CD8-positive, alpha-beta memory T cell (primary cell): Measurements from ENCODE around the gene PMP22. TPM values are rescaled to one million over a fixed set of nuclear protein-coding genes. Genes with fewer than 3 reads are reported as not detected.

Experiments used
- CTCF ChIA-PET: fragments of 350-600 bp; sonication (Branson Sonifier 250); formaldehyde crosslinking; loops from one replicate; lab custom pipeline; 2021; ENCODE audit warnings: antibody characterized with exemption; lab: Charles Lee
- POLR2A ChIA-PET: fragments of 350-600 bp; sonication (Branson Sonifier 250); formaldehyde crosslinking; loops from one replicate; lab custom pipeline; 2021; ENCODE audit warnings: antibody characterized with exemption; lab: Charles Lee
- DNase-seq, 5 donors: peaks; one replicate each; pipeline versions ENCODE4 v3.0.0 to v3.0.0-alpha.2; 2020 to 2022; ENCODE audit warnings: mixed read lengths in 1 of 5
- H3K27ac ChIP-seq: one replicate; pipeline ENCODE4 v1.7.0; 2013; ENCODE audit warnings: low read depth, mild to moderate bottlenecking, low read length, moderate library complexity
- H3K27me3 ChIP-seq: 2 replicates; pipeline ENCODE4 v1.7.0; 2013; ENCODE audit warnings: low read length, mild to moderate bottlenecking; ENCODE audit not compliant: insufficient read depth, poor library complexity, severe bottlenecking
- H3K36me3 ChIP-seq: 2 replicates; pipeline ENCODE4 v1.7.0; 2013; ENCODE audit warnings: mild to moderate bottlenecking, low read length, moderate library complexity; ENCODE audit not compliant: insufficient read depth
- H3K4me1 ChIP-seq: 2 replicates; pipeline ENCODE4 v1.7.0; 2013; ENCODE audit warnings: mild to moderate bottlenecking, low read length, moderate library complexity; ENCODE audit not compliant: insufficient read depth
- H3K4me3 ChIP-seq: 2 replicates; pipeline ENCODE4 v1.7.0; 2013; ENCODE audit warnings: mild to moderate bottlenecking, low read length
- H3K9me3 ChIP-seq: 2 replicates; pipeline ENCODE4 v1.7.0; 2013; ENCODE audit warnings: mild to moderate bottlenecking, low read length
- H3K27ac Mint-ChIP-seq, 8 donors: one replicate each; pipeline ENCODE4 v1.8.0; 2020 to 2021; ENCODE audit warnings: mixed read lengths in 8 of 8, mild to moderate bottlenecking in 6 of 8, inconsistent platforms in 3 of 8, moderate library complexity in 3 of 8
- H3K27me3 Mint-ChIP-seq, 2 donors: one replicate each; pipeline ENCODE4 v1.8.0; 2020 to 2021; ENCODE audit warnings: mixed read lengths in 2 of 2, mild to moderate bottlenecking in 1 of 2, moderate library complexity in 1 of 2
- H3K36me3 Mint-ChIP-seq, 3 donors: one replicate each; pipeline ENCODE4 v1.8.0; 2020 to 2021; ENCODE audit warnings: mixed read lengths in 3 of 3, inconsistent platforms in 1 of 3, mild to moderate bottlenecking in 1 of 3
- H3K4me1 Mint-ChIP-seq, 3 donors: one replicate each; pipeline ENCODE4 v1.8.0; 2020 to 2021; ENCODE audit warnings: mixed read lengths in 3 of 3, inconsistent platforms in 1 of 3, mild to moderate bottlenecking in 1 of 3
- H3K4me3 Mint-ChIP-seq, 7 donors: one replicate each; pipeline ENCODE4 v1.8.0; 2020 to 2021; ENCODE audit warnings: mixed read lengths in 7 of 7, mild to moderate bottlenecking in 6 of 7, moderate library complexity in 4 of 7, inconsistent platforms in 2 of 7
- H3K9me3 Mint-ChIP-seq, 5 donors: one replicate each; pipeline ENCODE4 v1.8.0; 2020 to 2022; ENCODE audit warnings: mixed read lengths in 5 of 5, mild to moderate bottlenecking in 3 of 5, moderate library complexity in 2 of 5, inconsistent platforms in 1 of 5
- polyA plus RNA-seq: library from polyadenylated mRNA; unstranded; fragments of 300-500 nt; fragmentation: Illumina TruSeq; gene quantifications from one replicate; pipeline ENCODE4 v1.2.3, GENCODE V29; 2021
- total RNA-seq, 2 experiments: library from RNA; stranded (reverse); gene quantifications; one replicate each; pipeline ENCODE4 v1.2.3, GENCODE V29; 2021

The PMP22 gene
- total RNA-seq (under 1 TPM; 0.60 to 0.98 TPM), polyA plus RNA-seq (not detected)

GRCh38 chr17:15265131-15265530, at the start of gene PMP22:
Gene PMP22, minus strand, starts transcription at chr17:15265326. Its CDS starts 4,599 bp downstream, at chr17:15260727.
- Histone ChIP-seq H3K27ac (no peak within 1 kb of the TSS), H3K4me3 (no peak within 1 kb of the TSS), H3K9me3 (no peaks in the 10 kb centered on the region), H3K36me3 (no peaks in the 10 kb centered on the region), H3K4me1 (peaks cover 7% of the 10 kb centered on the region), H3K27me3 (peaks cover 25% of the 10 kb centered on the region)
- ChIA-PET POLR2A (no interaction called here), CTCF (no interaction called here)
- DNase-seq: no peak
- Mint-ChIP-seq H3K4me1 (peaks cover 8 to 21% (median 10%) of the 10 kb centered on the region in 3 donors), H3K4me3 (no peak within 1 kb of the TSS), H3K27me3 (peaks cover 25 to 74% of the 10 kb centered on the region in 2 donors), H3K9me3 (no peaks in the 10 kb centered on the region), H3K36me3 (no peaks in the 10 kb centered on the region), H3K27ac (peak within 1 kb of the TSS in 1 of 8 donors; percentile 76)

GRCh38 chr17:15311996-15312395, 46.9 kb upstream of the PMP22 start:
- POLR2A ChIA-PET: no interaction called here
- Mint-ChIP-seq H3K27ac (no peak overlapping the region), H3K36me3 (no peaks in the 10 kb centered on the region), H3K9me3 (no peaks in the 10 kb centered on the region), H3K4me3 (no peak overlapping the region), H3K4me1 (no peaks in the 10 kb centered on the region), H3K27me3 (peaks cover 7 to 13% of the 10 kb centered on the region in 2 donors)
- Histone ChIP-seq H3K4me3 (no peak overlapping the region), H3K27me3 (no peaks in the 10 kb centered on the region), H3K36me3 (no peaks in the 10 kb centered on the region), H3K27ac (no peak overlapping the region), H3K4me1 (no peaks in the 10 kb centered on the region), H3K9me3 (no peaks in the 10 kb centered on the region)
- CTCF ChIA-PET: no interaction called here
- DNase-seq: no peak

GRCh38 chr17:15309793-15310192, 44.7 kb upstream of the PMP22 start:
- no peak overlapping the region for H3K4me3 ChIP-seq
- peaks cover 6 to 9% of the 10 kb centered on the region in 2 donors for H3K27me3 Mint-ChIP-seq
- no peak overlapping the region for H3K27ac ChIP-seq
- H3K9me3 Mint-ChIP-seq: no peaks in the 10 kb centered on the region
- H3K36me3 Mint-ChIP-seq: no peaks in the 10 kb centered on the region
- H3K9me3 ChIP-seq: no peaks in the 10 kb centered on the region
- H3K27ac Mint-ChIP-seq: no peak overlapping the region
- no peak for DNase-seq
- ChIA-PET POLR2A (no interaction called here), CTCF (no interaction called here)
- H3K4me3 Mint-ChIP-seq: no peak overlapping the region
- no peaks in the 10 kb centered on the region for H3K36me3 ChIP-seq
- no peaks in the 10 kb centered on the region for H3K4me1 ChIP-seq
- H3K4me1 Mint-ChIP-seq: no peaks in the 10 kb centered on the region
- no peaks in the 10 kb centered on the region for H3K27me3 ChIP-seq

GRCh38 chr17:15309236-15309635, 44.1 kb upstream of the PMP22 start:
- POLR2A ChIA-PET: no interaction called here
- no peak for DNase-seq
- no peaks in the 10 kb centered on the region for H3K36me3 Mint-ChIP-seq

GRCh38 chr17:15308758-15309157, 43.6 kb upstream of the PMP22 start:
- no peak overlapping the region for H3K27ac Mint-ChIP-seq
- no peak for DNase-seq
- H3K9me3 ChIP-seq: no peaks in the 10 kb centered on the region
- no peak overlapping the region for H3K4me3 ChIP-seq
- H3K4me3 Mint-ChIP-seq: no peak overlapping the region
- H3K27ac ChIP-seq: no peak overlapping the region
- no peaks in the 10 kb centered on the region for H3K36me3 Mint-ChIP-seq
- no peaks in the 10 kb centered on the region for H3K9me3 Mint-ChIP-seq
- H3K4me1 Mint-ChIP-seq: no peaks in the 10 kb centered on the region
- H3K27me3 Mint-ChIP-seq: peaks cover 6 to 9% of the 10 kb centered on the region in 2 donors
- no peaks in the 10 kb centered on the region for H3K27me3 ChIP-seq
- no peaks in the 10 kb centered on the region for H3K36me3 ChIP-seq
- H3K4me1 ChIP-seq: no peaks in the 10 kb centered on the region
- POLR2A ChIA-PET: no interaction called here
- CTCF ChIA-PET: no interaction called here

More at GRCh38 chr17:15309236-15309635, 44.1 kb upstream of the PMP22 start:
- no peaks in the 10 kb centered on the region for H3K27me3 ChIP-seq
- Mint-ChIP-seq H3K4me1 (no peaks in the 10 kb centered on the region), H3K4me3 (no peak overlapping the region), H3K9me3 (no peaks in the 10 kb centered on the region), H3K27me3 (peaks cover 6 to 9% of the 10 kb centered on the region in 2 donors), H3K27ac (no peak overlapping the region)
- no peak overlapping the region for H3K27ac ChIP-seq
- no peaks in the 10 kb centered on the region for H3K36me3 ChIP-seq
- H3K4me1 ChIP-seq: no peaks in the 10 kb centered on the region
- no peak overlapping the region for H3K4me3 ChIP-seq
- CTCF ChIA-PET: no interaction called here
- H3K9me3 ChIP-seq: no peaks in the 10 kb centered on the region

- no peak overlapping the region for H3K4me3 ChIP-seq
- H3K27ac ChIP-seq: no peak overlapping the region
- no peaks in the 10 kb centered on the region for H3K27me3 ChIP-seq
- no peaks in the 10 kb centered on the region for H3K9me3 ChIP-seq
- no peaks in the 10 kb centered on the region for H3K4me1 ChIP-seq
- POLR2A ChIA-PET: no interaction called here
- H3K27ac Mint-ChIP-seq: no peak overlapping the region
- peaks cover 3 to 6% of the 10 kb centered on the region in 2 donors for H3K27me3 Mint-ChIP-seq
- no peaks in the 10 kb centered on the region for H3K9me3 Mint-ChIP-seq
- H3K4me3 Mint-ChIP-seq: no peak overlapping the region
- CTCF ChIA-PET: no interaction called here
- H3K36me3 Mint-ChIP-seq: no peaks in the 10 kb centered on the region
- no peaks in the 10 kb centered on the region for H3K4me1 Mint-ChIP-seq
- DNase-seq: no peak
- no peaks in the 10 kb centered on the region for H3K36me3 ChIP-seq
Observed at GRCh38 chr17:15307710-15308111, 42.6 kb upstream of the PMP22 start.

GRCh38 chr17:15303851-15304250, 38.7 kb upstream of the PMP22 start:
- Histone ChIP-seq H3K27me3 (peaks cover 4% of the 10 kb centered on the region), H3K27ac (no peak overlapping the region), H3K4me1 (no peaks in the 10 kb centered on the region), H3K9me3 (no peaks in the 10 kb centered on the region), H3K4me3 (no peak overlapping the region), H3K36me3 (no peaks in the 10 kb centered on the region)
- DNase-seq: no peak
- Mint-ChIP-seq H3K27ac (no peak overlapping the region), H3K4me1 (no peaks in the 10 kb centered on the region), H3K4me3 (no peak overlapping the region), H3K27me3 (peaks cover 4 to 20% of the 10 kb centered on the region in 2 donors), H3K36me3 (no peaks in the 10 kb centered on the region), H3K9me3 (peaks cover 0 to 2% (median 0%) of the 10 kb centered on the region in 5 donors)
- ChIA-PET POLR2A (no interaction called here), CTCF (no interaction called here)

GRCh38 chr17:15303268-15303667, 38.1 kb upstream of the PMP22 start:
- Histone ChIP-seq H3K27ac (no peak overlapping the region), H3K9me3 (no peaks in the 10 kb centered on the region), H3K4me1 (no peaks in the 10 kb centered on the region), H3K27me3 (peaks cover 4% of the 10 kb centered on the region), H3K4me3 (no peak overlapping the region), H3K36me3 (no peaks in the 10 kb centered on the region)
- no peaks in the 10 kb centered on the region for H3K36me3 Mint-ChIP-seq
- H3K4me1 Mint-ChIP-seq: no peaks in the 10 kb centered on the region
- H3K27me3 Mint-ChIP-seq: peaks cover 4 to 20% of the 10 kb centered on the region in 2 donors
- DNase-seq: no peak
- CTCF ChIA-PET: no interaction called here
- H3K4me3 Mint-ChIP-seq: no peak overlapping the region
- H3K9me3 Mint-ChIP-seq: peaks cover 0 to 2% (median 0%) of the 10 kb centered on the region in 5 donors
- POLR2A ChIA-PET: no interaction called here
- H3K27ac Mint-ChIP-seq: no peak overlapping the region
